GM21367 (cell line): ENCODE data around the gene CYP51A1.
"Not testable (repeated sequence)": the region's sequence is repeated elsewhere in the genome, so short reads cannot be mapped to it uniquely, and the experiment has no call there.

Source experiments
- ATAC-seq: cut with Tn5 transposase; IDR thresholded peaks from one replicate; pipeline ENCODE4 v1.9.1; 2021; ENCODE audit not compliant: unreplicated experiment

Gene CYP51A1

DNA sequence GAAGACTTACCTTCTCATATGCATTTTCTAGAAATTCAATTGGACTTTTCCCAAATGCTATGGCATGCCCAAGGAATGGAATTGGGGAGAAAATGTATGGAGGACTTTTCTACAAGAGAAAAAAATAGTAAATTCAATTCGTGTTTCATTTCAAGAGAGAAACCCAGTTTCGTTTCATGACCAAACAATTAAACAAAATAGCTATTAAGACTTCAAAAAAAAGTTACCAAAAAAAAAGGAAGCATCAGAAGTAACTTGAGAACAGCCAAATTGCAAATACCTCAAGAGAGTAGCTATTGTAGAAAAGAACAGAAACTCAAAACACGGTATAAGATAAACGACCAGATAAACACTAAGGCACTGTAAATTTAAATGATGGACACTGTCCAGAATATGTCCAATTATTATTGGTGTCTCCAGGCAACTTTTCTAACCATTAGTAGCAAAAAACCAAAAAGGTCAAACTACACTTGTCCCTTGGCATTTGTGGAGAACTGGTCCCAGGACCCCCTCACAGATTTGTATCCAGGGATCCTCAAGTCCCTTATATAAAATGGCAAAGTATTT, 2.4 kb downstream of the CYP51A1 start:
- no peak for ATAC-seq

DNA sequence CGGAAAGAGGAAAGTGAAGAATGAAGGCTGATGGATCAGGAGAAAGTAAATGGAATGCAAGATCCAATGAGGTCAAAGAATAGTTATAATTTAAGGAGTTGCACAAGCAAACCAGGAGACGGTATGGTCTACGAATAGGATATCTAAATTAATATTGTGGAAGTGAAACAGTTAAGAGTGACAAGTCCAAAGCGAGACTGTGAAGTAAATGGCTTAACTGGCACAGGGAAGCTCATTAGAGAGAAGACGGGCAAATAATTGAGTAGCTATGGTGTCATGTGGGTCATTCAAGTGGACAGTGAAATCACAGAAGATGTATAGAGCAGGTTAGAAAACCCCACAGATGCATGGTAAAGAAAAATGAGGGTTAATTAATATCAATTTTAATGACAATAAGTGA, 3.2 kb downstream of the CYP51A1 start:
- no peak for ATAC-seq

GRCh38 chr7:92121681-92122080, 12.6 kb downstream of the CYP51A1 start:
- ATAC-seq, result no peak

GRCh38 chr7:92119213-92119759, 15.0 kb downstream of the CYP51A1 start:
- ATAC-seq, result no peak

- ATAC-seq, result no peak
Observed at GRCh38 chr7:92116949-92117348, 17.3 kb downstream of the CYP51A1 start.

DNA sequence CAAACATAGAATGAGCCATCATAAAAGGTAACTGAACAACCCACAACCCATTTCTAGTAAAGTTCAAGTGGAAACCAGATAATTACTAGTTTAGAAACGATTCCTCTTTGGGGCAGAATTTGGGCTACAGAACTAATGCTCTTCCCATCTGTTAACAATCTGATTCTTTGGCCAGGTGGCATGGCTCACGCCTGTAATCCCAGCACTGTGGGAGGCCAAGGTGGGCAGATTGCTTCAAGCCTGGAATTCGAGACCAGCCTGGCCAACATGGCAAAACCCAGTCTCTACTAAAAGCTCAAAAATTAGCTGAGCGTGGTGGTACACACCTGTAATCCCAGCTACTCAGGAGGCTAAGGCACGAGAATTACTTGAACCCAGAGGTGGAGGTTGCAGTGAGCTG, 18.5 kb downstream of the CYP51A1 start:
- ATAC-seq, result no peak

DNA sequence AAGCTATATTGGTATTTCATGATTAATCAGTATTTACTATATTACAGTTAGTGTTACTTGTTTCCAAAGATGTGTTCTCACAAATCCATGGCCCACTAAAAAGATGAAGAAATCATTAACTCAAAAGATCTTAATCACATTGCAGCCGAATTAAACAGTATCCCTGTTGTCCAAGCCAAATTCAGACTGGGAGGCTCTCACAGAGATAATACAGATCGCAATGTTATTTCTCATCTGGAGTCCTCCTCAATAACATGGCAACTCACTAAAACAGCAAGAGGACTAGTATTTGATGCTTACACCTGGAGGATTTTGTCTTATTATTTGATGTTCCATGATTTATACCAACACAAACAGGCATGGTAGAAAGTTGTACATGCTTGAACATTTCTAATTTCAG, 23.4 kb downstream of the CYP51A1 start:
- ATAC-seq, result no peak

- ATAC-seq, result no peak
Observed at GRCh38 chr7:92108821-92109220, 25.5 kb downstream of the CYP51A1 start.

- ATAC-seq, result not testable (repeated sequence)
Observed at GRCh38 chr7:92102862-92103261, 31.4 kb downstream of the CYP51A1 start.

DNA sequence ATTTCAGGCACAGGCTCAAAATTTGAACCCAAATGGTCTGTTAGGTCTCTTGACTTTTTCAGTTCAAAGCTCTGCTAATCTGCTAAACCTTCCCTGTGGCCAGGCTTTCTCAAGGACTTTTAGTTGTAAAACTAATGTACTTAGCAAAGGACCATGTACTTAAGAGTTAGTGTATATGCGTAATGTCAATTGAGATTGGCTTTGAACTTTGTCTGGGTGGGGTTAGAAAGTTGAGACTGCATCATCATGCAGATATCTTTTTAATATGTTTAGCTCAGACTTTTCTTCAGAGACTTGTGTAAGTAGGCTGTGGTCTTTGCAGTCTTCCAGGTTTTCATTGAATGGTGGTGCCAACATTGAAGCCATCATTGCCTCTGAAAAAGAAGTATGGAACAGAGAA, 33.7 kb downstream of the CYP51A1 start:
- ATAC-seq, result no peak

DNA sequence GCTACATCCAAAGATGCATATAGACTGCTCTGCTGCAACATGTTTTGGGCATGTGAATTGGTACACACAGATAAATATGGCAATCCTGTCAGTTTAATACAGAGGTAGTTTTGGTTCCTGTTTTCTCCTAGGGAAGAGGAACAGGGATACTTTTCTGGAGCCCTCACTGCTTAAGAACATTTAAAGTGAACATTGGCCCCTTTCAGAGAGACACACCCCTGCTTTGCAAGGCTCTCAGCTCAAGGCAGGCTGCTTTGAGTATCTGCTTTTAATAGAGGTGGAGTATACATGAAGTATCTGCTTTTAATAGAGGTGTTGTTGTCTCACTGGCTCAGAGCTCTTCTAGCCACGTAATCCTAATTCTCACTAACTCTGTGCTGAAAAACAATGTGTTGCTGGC, 38.9 kb downstream of the CYP51A1 start:
- ATAC-seq, result no peak

GRCh38 chr7:92092210-92092609, 42.1 kb downstream of the CYP51A1 start:
- no peak for ATAC-seq

DNA sequence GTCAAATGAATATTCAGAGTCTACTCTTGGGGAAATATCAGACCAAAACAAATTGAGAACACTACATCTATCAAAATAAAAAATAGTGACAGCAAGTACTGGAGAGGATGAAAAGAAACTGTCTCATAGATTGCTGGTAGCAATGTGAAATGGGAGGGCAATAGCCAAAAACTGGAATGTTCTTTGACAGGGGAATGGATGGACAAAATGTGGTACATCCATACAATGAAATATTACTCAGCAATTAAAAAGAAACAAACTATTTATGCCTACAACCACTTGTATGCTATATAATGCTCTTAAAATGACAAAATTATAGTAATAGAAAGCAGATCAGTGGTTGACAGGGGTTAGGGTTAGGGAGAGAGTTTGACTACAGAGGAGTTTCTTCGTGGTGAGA, 46.0 kb downstream of the CYP51A1 start:
- no peak for ATAC-seq

- ATAC-seq, result not testable (repeated sequence)
Observed at GRCh38 chr7:92083922-92084321, 50.4 kb downstream of the CYP51A1 start.

DNA sequence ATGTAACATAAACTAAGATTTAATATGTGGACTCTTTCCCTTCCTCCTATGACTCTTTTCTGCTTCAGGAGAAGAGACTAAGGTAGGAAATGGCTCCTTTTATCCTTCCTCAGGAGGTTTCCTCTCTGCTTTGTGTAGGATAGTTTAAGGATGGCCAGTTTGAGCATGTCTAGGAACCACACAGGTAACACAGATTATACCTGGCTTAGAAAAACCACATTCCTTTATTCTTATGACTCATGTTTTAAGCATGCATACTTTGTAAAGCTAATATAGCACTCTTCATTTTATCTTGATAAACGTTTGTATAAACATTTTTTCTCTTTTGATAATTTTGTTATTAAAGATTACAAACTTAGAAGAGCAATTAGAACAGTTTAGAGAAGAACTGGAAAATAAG, 57.8 kb downstream of the CYP51A1 start:
- no peak for ATAC-seq

DNA sequence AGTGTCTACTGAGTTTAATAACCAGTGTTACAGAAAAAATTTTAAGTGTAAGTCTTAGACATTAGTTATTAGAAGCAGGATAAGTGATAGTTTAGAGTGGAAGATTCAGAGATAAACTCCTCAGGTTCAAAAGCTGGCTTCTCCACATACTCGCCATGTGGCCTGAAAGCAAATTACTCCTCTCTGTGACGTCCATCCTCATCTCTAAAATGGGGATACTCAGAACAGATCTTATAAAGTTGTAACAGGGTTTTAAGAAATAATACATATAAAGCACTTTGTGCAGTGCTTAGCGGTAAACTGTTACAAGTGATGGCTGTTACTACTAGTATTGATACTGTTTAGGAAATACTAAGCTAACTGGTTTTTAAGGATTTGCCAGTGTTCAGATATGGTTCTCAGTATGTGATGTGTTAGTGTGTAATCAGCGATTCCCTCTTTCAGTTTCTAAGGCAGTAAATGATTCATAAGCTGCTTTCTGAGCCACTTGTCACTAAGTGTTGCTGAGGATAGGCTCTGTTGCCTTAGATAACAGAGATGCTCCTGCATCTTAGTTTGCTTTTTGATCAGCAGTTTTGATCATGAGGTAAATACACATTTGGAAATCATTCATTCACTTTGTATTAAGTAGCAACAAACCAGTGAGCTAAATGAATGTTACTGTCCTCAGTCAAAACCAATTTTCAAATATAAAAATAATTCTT, 58.7 kb downstream of the CYP51A1 start:
- ATAC-seq, result peak; percentile 90

GRCh38 chr7:92072708-92073107, 61.6 kb downstream of the CYP51A1 start:
- ATAC-seq, result no peak

DNA sequence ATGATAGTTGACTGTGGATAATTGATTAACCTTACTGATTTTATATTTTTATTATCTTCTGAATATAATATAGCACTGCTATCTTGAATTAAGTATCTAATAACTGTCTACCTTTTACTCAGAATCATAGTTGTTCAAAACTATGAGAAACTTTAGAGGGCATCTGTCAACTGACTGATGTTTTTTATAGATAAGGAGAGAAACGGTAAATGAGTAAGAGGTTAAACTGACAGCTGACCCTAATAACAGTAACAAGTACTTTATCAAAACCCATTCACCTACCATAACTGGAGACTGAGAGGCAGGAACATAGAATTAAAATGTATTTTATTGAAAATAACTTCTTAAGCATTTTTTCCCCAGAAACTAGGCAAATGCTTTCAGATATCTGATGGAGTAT, 62.2 kb downstream of the CYP51A1 start:
- no peak for ATAC-seq

DNA sequence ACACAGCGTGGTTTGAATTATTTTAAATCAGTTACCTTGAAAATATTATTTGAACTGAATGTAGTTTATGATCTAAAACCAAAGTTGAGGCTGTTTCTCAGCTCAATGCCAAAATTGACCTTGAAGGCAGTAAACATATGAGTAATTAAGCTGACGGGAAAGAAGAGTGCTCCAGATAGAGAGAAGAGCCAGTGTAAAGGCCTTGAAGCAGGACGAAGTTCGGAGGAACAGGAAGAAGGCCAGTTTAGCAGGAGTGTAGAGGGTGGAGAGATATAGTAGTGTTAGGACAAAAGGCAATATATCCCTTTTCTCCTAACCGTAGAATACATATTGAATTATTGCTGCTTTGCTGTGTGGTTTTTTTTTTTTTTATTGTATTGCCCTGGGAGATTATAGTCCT, 63.2 kb downstream of the CYP51A1 start:
- ATAC-seq, result no peak

- no peak for ATAC-seq
Observed at GRCh38 chr7:92064438-92065029, 69.7 kb downstream of the CYP51A1 start.
